ENCODE measurements around the gene ZNF224.

GRCh38 chr19:44111910-44112463 is 17.8 kb downstream of the ZNF224 start:
- TF ChIP-seq ZNF274 (IDR thresholded peaks at IDR 0.05; ENCODE audit: low read depth, low read length) = no peak
- TF ChIP-seq SUZ12 (IDR thresholded peaks at IDR 0.05; ENCODE audit: extremely low read depth, insufficient read depth, insufficient read length) = no peak
